Parathyroid adenoma (tissue), 2 donors: ENCODE results near the gene MAD1L1.

Experiments used
- H2AFZ ChIP-seq: fragments of 300-600 bp; sonication (generic); one replicate; pipeline ENCODE4 v1.7.0; 2017; ENCODE audit warnings: antibody characterized with exemption, mild to moderate bottlenecking
- H3K27ac ChIP-seq: fragments of 300-600 bp; sonication (generic); one replicate; pipeline ENCODE4 v1.7.0; 2017
- H3K27me3 ChIP-seq: fragments of 300-600 bp; sonication (generic); one replicate; pipeline ENCODE4 v1.7.0; 2017; ENCODE audit warnings: low read length; ENCODE audit not compliant: control insufficient read depth, insufficient read depth
- H3K36me3 ChIP-seq: fragments of 300-600 bp; sonication (generic); one replicate; pipeline ENCODE4 v1.7.0; 2017; ENCODE audit warnings: low read length; ENCODE audit not compliant: control insufficient read depth, insufficient read depth
- H3K4me1 ChIP-seq: fragments of 300-600 bp; sonication (generic); one replicate; pipeline ENCODE4 v1.7.0; 2017; ENCODE audit warnings: control low read depth
- H3K4me2 ChIP-seq: fragments of 300-600 bp; sonication (generic); one replicate; pipeline ENCODE4 v1.7.0; 2017; ENCODE audit warnings: low read length
- H3K4me3 ChIP-seq: fragments of 300-600 bp; sonication (generic); one replicate; pipeline ENCODE4 v1.7.0; 2017; ENCODE audit warnings: low read depth, low read length
- H3K79me2 ChIP-seq: fragments of 300-600 bp; sonication (generic); one replicate; pipeline ENCODE4 v1.7.0; 2017; ENCODE audit warnings: control low read depth
- H3K9ac ChIP-seq: fragments of 300-600 bp; sonication (generic); one replicate; pipeline ENCODE4 v1.7.0; 2017; ENCODE audit warnings: mild to moderate bottlenecking
- H3K9me3 ChIP-seq: fragments of 300-600 bp; sonication (generic); one replicate; pipeline ENCODE4 v1.7.0; 2017; ENCODE audit warnings: low read length; ENCODE audit not compliant: control insufficient read depth
- CTCF ChIP-seq: fragments of 300-600 bp; sonication (generic); IDR thresholded peaks from one replicate; pipeline ENCODE4 v1.7.0; 2017; ENCODE audit warnings: antibody characterized with exemption, mild to moderate bottlenecking
- donor health status: primary hyperparathyroidism.

MAD1L1 gene

GRCh38 chr7:1873421-1873820, 359.3 kb downstream of the MAD1L1 start:
- TF ChIP-seq CTCF = no peak
- H3K4me2 ChIP-seq = no peak overlapping the region
- H3K27me3 ChIP-seq = no peaks in the 10 kb centered on the region
- H3K9ac ChIP-seq = no peak overlapping the region
- H3K4me3 ChIP-seq = no peak overlapping the region
- H2AFZ ChIP-seq = no peak overlapping the region
- no peaks in the 10 kb centered on the region for H3K79me2 ChIP-seq
- H3K4me1 ChIP-seq = no peaks in the 10 kb centered on the region
- no peak overlapping the region for H3K27ac ChIP-seq
- H3K9me3 ChIP-seq = no peaks in the 10 kb centered on the region
- H3K36me3 ChIP-seq = no peaks in the 10 kb centered on the region

- Histone ChIP-seq H3K27me3 (no peaks in the 10 kb centered on the region), H3K9ac (no peak overlapping the region)
These were observed 359.7 kb downstream of the MAD1L1 start for GRCh38 chr7:1873070-1873405.

GRCh38 chr7:1872191-1873069, 360.3 kb downstream of the MAD1L1 start:
- no peak for TF ChIP-seq CTCF
- Histone ChIP-seq H3K36me3 (no peaks in the 10 kb centered on the region), H3K27me3 (no peaks in the 10 kb centered on the region), H3K9ac (no peak overlapping the region), H3K4me3 (no peak overlapping the region), H3K27ac (no peak overlapping the region), H3K4me1 (no peaks in the 10 kb centered on the region), H2AFZ (no peak overlapping the region), H3K4me2 (no peak overlapping the region), H3K9me3 (no peaks in the 10 kb centered on the region), H3K79me2 (no peaks in the 10 kb centered on the region)

More at GRCh38 chr7:1873070-1873405, 359.7 kb downstream of the MAD1L1 start:
- H3K27ac ChIP-seq = no peak overlapping the region
- H3K4me1 ChIP-seq = no peaks in the 10 kb centered on the region
- TF ChIP-seq CTCF = no peak
- H3K79me2 ChIP-seq = no peaks in the 10 kb centered on the region
- H3K4me2 ChIP-seq = no peak overlapping the region
- H2AFZ ChIP-seq = no peak overlapping the region
- H3K4me3 ChIP-seq = no peak overlapping the region
- H3K9me3 ChIP-seq = no peaks in the 10 kb centered on the region
- H3K36me3 ChIP-seq = no peaks in the 10 kb centered on the region

GRCh38 chr7:1869452-1870130, 363.2 kb downstream of the MAD1L1 start:
- H3K36me3 ChIP-seq = no peaks in the 10 kb centered on the region
- no peak overlapping the region for H3K4me3 ChIP-seq
- no peak overlapping the region for H3K4me2 ChIP-seq
- H3K79me2 ChIP-seq = no peaks in the 10 kb centered on the region
- no peaks in the 10 kb centered on the region for H3K9me3 ChIP-seq
- H2AFZ ChIP-seq = no peak overlapping the region
- no peaks in the 10 kb centered on the region for H3K27me3 ChIP-seq
- H3K4me1 ChIP-seq = no peaks in the 10 kb centered on the region
- no peak overlapping the region for H3K27ac ChIP-seq
- H3K9ac ChIP-seq = no peak overlapping the region
- TF ChIP-seq CTCF = no peak
